22Rv1 (cell line): ENCODE measurements around the gene CCNF.

Experiments used
- CTCF ChIP-seq: fragments of 450-650 bp; IDR thresholded peaks from 2 replicates; pipeline ENCODE4 v1.5.1; 2017; ENCODE audit warnings: mild to moderate bottlenecking
- ZFX ChIP-seq: fragments of 450-650 bp; IDR thresholded peaks from 2 replicates; pipeline ENCODE4 v1.6.1; 2017; ENCODE audit warnings: antibody characterized with exemption, borderline replicate concordance

GRCh38 chr16:2384426-2384825 lies 44.8 kb upstream of the CCNF start:
- TF ChIP-seq CTCF (no peak), ZFX (no peak)
